Kidney capillary endothelial cell (primary cell): Measurements from ENCODE around the gene SSH2.

ENCODE experiments used
- DNase-seq: peaks from one replicate; pipeline ENCODE4 v3.0.0-alpha.2; 2018; ENCODE audit warnings: low spot score

The SSH2 gene

GRCh38 chr17:29589524-29590410 is 340.3 kb downstream of the SSH2 start, which contains the start of gene GIT1:
GIT1 (minus strand) TSS chr17:29589648; CDS start chr17:29589378, 270 bp downstream.
- DNase-seq, result no peak

GRCh38 chr17:29588562-29589411 is 341.2 kb downstream of the SSH2 start:
- no peak for DNase-seq

- no peak for DNase-seq
Measured at GRCh38 chr17:29588017-29588561, 341.9 kb downstream of the SSH2 start.

GRCh38 chr17:29587591-29587990 is 342.4 kb downstream of the SSH2 start:
- DNase-seq, result no peak

- no peak for DNase-seq
Measured at GRCh38 chr17:29586676-29587469, 343.2 kb downstream of the SSH2 start.

- DNase-seq, result no peak
Measured at GRCh38 chr17:29585080-29585751, 344.8 kb downstream of the SSH2 start.

- DNase-seq, result no peak
Measured at GRCh38 chr17:29584452-29585079, 345.5 kb downstream of the SSH2 start.

- no peak for DNase-seq
Measured at GRCh38 chr17:29583324-29584248, 346.4 kb downstream of the SSH2 start.

GRCh38 chr17:29582772-29583171 is 347.3 kb downstream of the SSH2 start:
- no peak for DNase-seq

- no peak for DNase-seq
Measured at GRCh38 chr17:29582254-29582765, 347.7 kb downstream of the SSH2 start.

GRCh38 chr17:29581583-29582253 is 348.3 kb downstream of the SSH2 start:
- DNase-seq, result no peak

- no peak for DNase-seq
Measured at GRCh38 chr17:29579866-29580771, 349.9 kb downstream of the SSH2 start.

- no peak for DNase-seq
Measured at GRCh38 chr17:29578626-29579485, 351.2 kb downstream of the SSH2 start.

GRCh38 chr17:29577385-29578211 is 352.4 kb downstream of the SSH2 start:
- no peak for DNase-seq

GRCh38 chr17:29577001-29577370 is 353.0 kb downstream of the SSH2 start:
- no peak for DNase-seq
